ENCODE measurements around the gene DDX42. TPM values are rescaled to one million over a fixed set of nuclear protein-coding genes. Genes with fewer than 3 reads are reported as not detected.

Gene DDX42
- total and polyA plus RNA-seq, 2 of the 13 experiments (the other 11 are each of a cell fraction or from before 2014, with no cell fraction given), result 87.2 to 92.9 TPM

DNA sequence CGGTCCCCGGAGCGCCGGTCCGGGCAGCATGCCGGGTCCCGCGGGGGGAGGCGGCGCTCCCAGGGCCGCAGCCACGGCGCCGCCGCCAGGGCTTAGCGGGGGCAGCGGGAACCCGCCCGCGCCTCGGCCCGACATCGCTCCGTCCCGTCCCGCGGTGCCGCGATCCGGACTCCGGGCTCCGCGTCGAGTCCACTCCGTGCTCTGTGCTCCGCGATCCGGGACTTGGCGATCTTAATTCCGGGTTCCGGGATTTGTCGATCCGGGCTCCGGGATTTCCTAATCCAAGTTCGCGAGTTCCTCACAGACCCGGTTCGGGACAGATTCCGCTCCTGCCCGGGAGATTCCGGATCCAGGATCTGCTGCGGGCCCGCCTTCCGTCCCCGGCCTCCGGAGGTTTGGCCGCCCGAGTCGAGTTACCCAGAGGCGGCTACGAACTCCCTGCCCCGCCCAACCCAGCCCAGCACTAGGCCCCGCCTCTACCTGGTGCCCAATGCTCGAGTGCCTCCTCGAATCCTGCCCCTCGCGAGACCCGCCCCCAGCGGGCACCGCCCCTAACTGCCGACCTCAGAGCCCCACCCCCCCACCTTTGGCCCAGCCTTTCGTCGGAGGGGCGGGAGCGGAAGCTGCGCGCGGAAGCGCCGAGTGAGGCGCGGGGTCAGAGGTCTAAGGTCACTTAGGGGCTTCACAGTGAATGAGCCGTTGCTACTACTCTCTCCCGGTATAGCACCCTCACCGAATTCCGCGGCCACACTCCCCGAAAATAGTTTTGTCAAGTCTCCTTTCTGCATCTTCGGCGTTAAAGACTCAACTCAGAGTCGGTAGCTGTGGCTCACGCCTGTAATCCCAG lies 68.8 kb downstream of the DDX42 start, which contains the start of gene SMARCD2 (continued):
- TF ChIP-seq ZNF577 (CRISPR knock-in tag; IDR thresholded peaks at IDR 0.05; ENCODE audit: borderline replicate concordance, low read depth) (no peak), ZFP41 (CRISPR knock-in tag; IDR thresholded peaks at IDR 0.05; ENCODE audit: borderline replicate concordance) (peak; percentile 85; the same call in 1 of the 2 replicates), ZNF773 (CRISPR knock-in tag; IDR thresholded peaks at IDR 0.05; ENCODE audit: borderline replicate concordance) (peak; percentile 98), NBN (conservative IDR thresholded peaks at IDR 0.05) (no peak), ZSCAN30 (CRISPR knock-in tag; IDR thresholded peaks at IDR 0.05) (no peak; the same call in 1 of the 2 replicates), ZFYVE20 (CRISPR knock-in tag; IDR thresholded peaks at IDR 0.05; ENCODE audit: borderline replicate concordance, low read depth) (peak; percentile 88; the same call in 1 of the 2 replicates), JUN (CRISPR knock-in tag; IDR thresholded peaks at IDR 0.05) (peak; percentile 73), ZNF430 (CRISPR knock-in tag; IDR thresholded peaks at IDR 0.05) (peak; percentile 79; the same call in 1 of the 2 replicates), AKAP8 (CRISPR knock-in tag; IDR thresholded peaks at IDR 0.05) (peak; percentile 83; the same call in 1 of the 2 replicates), HNF1B (CRISPR knock-in tag; IDR thresholded peaks at IDR 0.05) (peak; percentile 56), MLXIP (CRISPR knock-in tag; IDR thresholded peaks at IDR 0.05; ENCODE audit: borderline replicate concordance) (peak; percentile 90), PRDM15 (CRISPR knock-in tag; IDR thresholded peaks at IDR 0.05) (peak; percentile 99), DMAP1 (CRISPR knock-in tag; IDR thresholded peaks at IDR 0.05) (peak; percentile 79), ZSCAN20 (CRISPR knock-in tag; IDR thresholded peaks at IDR 0.05; ENCODE audit: borderline replicate concordance) (peak; percentile 90), FOXA3 (CRISPR knock-in tag; IDR thresholded peaks at IDR 0.05) (peak; percentile 80), ZNF160 (CRISPR knock-in tag; IDR thresholded peaks at IDR 0.05) (no peak; the same call in none of the 2 replicates), NFKB2 (CRISPR knock-in tag; IDR thresholded peaks at IDR 0.05; ENCODE audit: borderline replicate concordance) (peak; percentile 79; the same call in 1 of the 2 replicates)
- TF ChIP-seq, protein P1, sequence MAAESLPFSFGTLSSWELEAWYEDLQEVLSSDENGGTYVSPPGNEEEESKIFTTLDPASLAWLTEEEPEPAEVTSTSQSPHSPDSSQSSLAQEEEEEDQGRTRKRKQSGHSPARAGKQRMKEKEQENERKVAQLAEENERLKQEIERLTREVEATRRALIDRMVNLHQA (CRISPR knock-in tag; IDR thresholded peaks at IDR 0.05), result no peak; the same call in 1 of the 2 replicates
- TF ChIP-seq, protein P2, sequence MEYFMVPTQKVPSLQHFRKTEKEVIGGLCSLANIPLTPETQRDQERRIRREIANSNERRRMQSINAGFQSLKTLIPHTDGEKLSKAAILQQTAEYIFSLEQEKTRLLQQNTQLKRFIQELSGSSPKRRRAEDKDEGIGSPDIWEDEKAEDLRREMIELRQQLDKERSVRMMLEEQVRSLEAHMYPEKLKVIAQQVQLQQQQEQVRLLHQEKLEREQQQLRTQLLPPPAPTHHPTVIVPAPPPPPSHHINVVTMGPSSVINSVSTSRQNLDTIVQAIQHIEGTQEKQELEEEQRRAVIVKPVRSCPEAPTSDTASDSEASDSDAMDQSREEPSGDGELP (IDR thresholded peaks at IDR 0.05; ENCODE audit: borderline replicate concordance, low read depth), result peak; percentile 47; the same call in 1 of the 2 replicates
